ENCODE data around the gene EFCAB6. TPM values are rescaled to one million over a fixed set of nuclear protein-coding genes. Genes with fewer than 3 reads are reported as not detected.

Gene EFCAB6
- total and polyA plus RNA-seq, 2 of the 4 experiments (the other 2 are of a cell fraction) = 0.44 to 1.1 TPM

- Histone ChIP-seq H2BK120ac (ENCODE audit: low read depth, low read length) (no peak overlapping the region), H2BK20ac (ENCODE audit: low read depth, low read length) (no peak overlapping the region), H3K9me1 (ENCODE audit: insufficient read depth, low read length) (no peaks in the 10 kb centered on the region), H3K23ac (ENCODE audit: low read depth, low read length) (no peak overlapping the region; the same call in 1 of the 2 replicates), H3K14ac (replicated peaks; ENCODE audit: low read depth, low read length) (no peak overlapping the region), H3K36me3 (ENCODE audit: control insufficient read depth, insufficient read depth, low read length) (no peaks in the 10 kb centered on the region), H3K18ac (ENCODE audit: low read depth, low read length) (no peak overlapping the region), H3K4me3 (ENCODE audit: insufficient read depth, low read depth, low read length) (no peak overlapping the region), H3K9ac (ENCODE audit: low read depth, low read length) (no peak overlapping the region), H2AK5ac (ENCODE audit: low read depth, low read length) (no peak overlapping the region), H3K27ac (ENCODE audit: insufficient read depth, low read length) (no peak overlapping the region), H3K79me1 (ENCODE audit: low read depth in 1 of 2, low read length in 2 of 2) (peaks cover 0 to 7% of the 10 kb centered on the region in 2 experiments; a peak in 1 of 4 replicates), H4K20me1 (ENCODE audit: insufficient read depth, low read length) (peaks cover 17% of the 10 kb centered on the region), H3K4me1 (ENCODE audit: control insufficient read depth, insufficient read depth, low read length) (peaks cover 5% of the 10 kb centered on the region; the same call in 1 of the 2 replicates), H4K5ac (ENCODE audit: low read depth, low read length) (no peak overlapping the region), H4K8ac (ENCODE audit: low read depth in 2 of 2, low read length in 2 of 2) (no peak overlapping the region), H3K56ac (ENCODE audit: extremely low read depth, insufficient read depth, low read length) (no peak overlapping the region), H3K27me3 (ENCODE audit: control insufficient read depth, insufficient read depth, low read length) (peaks cover 1% of the 10 kb centered on the region; the same call in 1 of the 2 replicates), H3K4me2 (ENCODE audit: low read depth, low read length) (no peak overlapping the region), H2AK9ac (replicated peaks; ENCODE audit: low read depth, low read length, poor library complexity) (no peak overlapping the region), H3K4ac (ENCODE audit: low read depth, low read length) (no peak overlapping the region), H2AFZ (replicated peaks; ENCODE audit: low read length, poor library complexity) (no peak overlapping the region), H4K91ac (ENCODE audit: insufficient read depth, low read depth, low read length) (no peak overlapping the region), H2BK5ac (ENCODE audit: low read depth, low read length, poor library complexity, severe bottlenecking) (no peak overlapping the region), H3K9me3 (ENCODE audit: control insufficient read depth, insufficient read depth, low read length) (no peaks in the 10 kb centered on the region), H2BK15ac (ENCODE audit: low read depth, low read length) (no peak overlapping the region)
- intact Hi-C loops (cut with micrococcal nuclease) = no loop called here
- BruUV-seq (replicated peaks) = no TSS peak
- no peak for ATAC-seq (ENCODE audit: low read depth)
- ChIA-PET CTCF (no interaction called here), POLR2A (ENCODE audit: unreplicated experiment) (no interaction called here)
- DNase-seq = no peak
- in situ Hi-C loops (cut with MboI; ENCODE audit: low sequenced_read_pairs) = no loop called here
- dilution Hi-C loops (cut with HindIII; ENCODE audit: low sequenced_read_pairs, unreplicated experiment) = no loop called here
- WGBS, 2 experiments (ENCODE audit: extremely low coverage in 2 of 2, insufficient read length in 1 of 2) = 78% methylated on average over 15 of the region's 19 CpGs; no CpG with 5 or more reads in 1 of the 2 experiments
- TF ChIP-seq ELK1 (IDR thresholded peaks at IDR 0.05; ENCODE audit: borderline replicate concordance, low read depth, low read length) = no peak
- TF ChIP-seq CHD1 (IDR thresholded peaks at IDR 0.05; ENCODE audit: low read depth, low read length) = no peak
- no peak for TF ChIP-seq CTCF (conservative IDR thresholded peaks at IDR 0.05; ENCODE audit: low read depth, low read length)
- no peak for TF ChIP-seq POLR2A (IDR thresholded peaks at IDR 0.05; ENCODE audit: low read depth, low read length)
- no peak for TF ChIP-seq NFE2L2 (IDR thresholded peaks at IDR 0.05; ENCODE audit: low read depth, low read length)
- no peak for TF ChIP-seq BHLHE40 (IDR thresholded peaks at IDR 0.05; ENCODE audit: low read depth, low read length)
- no peak for TF ChIP-seq MAZ (IDR thresholded peaks at IDR 0.05; ENCODE audit: borderline replicate concordance, low read depth, low read length)
- no peak for TF ChIP-seq RFX5 (IDR thresholded peaks at IDR 0.05; ENCODE audit: low read depth, low read length)
- TF ChIP-seq MXI1 (IDR thresholded peaks at IDR 0.05; ENCODE audit: borderline replicate concordance, low read depth, low read length) = no peak
- no peak for TF ChIP-seq MAFK (IDR thresholded peaks at IDR 0.05; ENCODE audit: low read depth, low read length)
- TF ChIP-seq RAD21 (IDR thresholded peaks at IDR 0.05; ENCODE audit: low read length) = no peak
- TF ChIP-seq FOS (IDR thresholded peaks at IDR 0.05; ENCODE audit: low read depth, low read length) = no peak
- no peak for TF ChIP-seq CEBPB (IDR thresholded peaks at IDR 0.05; ENCODE audit: low read depth, low read length)
- no peak for TF ChIP-seq USF2 (IDR thresholded peaks at IDR 0.05; ENCODE audit: low read depth, low read length)
- TF ChIP-seq RCOR1 (IDR thresholded peaks at IDR 0.05; ENCODE audit: insufficient replicate concordance, low read length) = no peak
- no peak for TF ChIP-seq SMC3 (IDR thresholded peaks at IDR 0.05; ENCODE audit: low read depth, low read length)
These were observed 40.6 kb upstream of the EFCAB6 start for GRCh38 chr22:43852573-43853327.
